GM12878 (cell line): ENCODE data around the gene FLAD1. TPM values are rescaled to one million over a fixed set of nuclear protein-coding genes. Genes with fewer than 3 reads are reported as not detected.

Experiments used
- ATAC-seq: fragments of 200-7000 bp; cut with Tn5 transposase; 3 replicates; pipeline ENCODE4 v1.9.1; 2020; ENCODE audit warnings: mild to moderate bottlenecking, moderate library complexity
- BruUV-seq: library from RNA; stranded (reverse); fragments of 400-500 nt; replicated peaks from 2 replicates; lab custom pipeline; 2021; lab: Mats Ljungman, UMichigan
- CTCF ChIA-PET: fragments of 300-600 bp; sonication (Branson Sonifier 250); formaldehyde crosslinking; extraction: SDS; loops from one replicate; lab custom pipeline; 2021; ENCODE audit warnings: inconsistent platforms; lab: Yijun Ruan, JAX
- POLR2A ChIA-PET: fragments of 350-600 bp; formaldehyde crosslinking; extraction: SDS; loops from one replicate; lab custom pipeline; 2021; ENCODE audit warnings: inconsistent platforms; lab: Charles Lee
- RAD21 ChIA-PET: fragments of 300-600 bp; sonication (Branson Sonifier 250); formaldehyde crosslinking; loops from one replicate; lab custom pipeline; 2023; ENCODE audit warnings: antibody characterized with exemption; ENCODE audit not compliant: unreplicated experiment; lab: Charles Lee
- SMC1A ChIA-PET: fragments of 300-600 bp; sonication (Branson Sonifier 250); formaldehyde crosslinking; loops from one replicate; lab custom pipeline; 2023; ENCODE audit not compliant: unreplicated experiment, uncharacterized antibody; lab: Charles Lee
- DNase-seq: peaks from one replicate; pipeline ENCODE4 v3.0.0-alpha.2; 2011; ENCODE audit warnings: low read depth, low spot score
- FAIRE-seq: peaks from 3 replicates; lab custom pipeline; 2011; peaks lifted over from hg19 to GRCh38; lab: Jason Lieb, UNC
- H2AFZ ChIP-seq: 2 replicates; pipeline ENCODE4 v1.6.0; 2011; ENCODE audit warnings: low read depth, low read length, control low read depth; ENCODE audit not compliant: control insufficient read depth
- H3K27ac ChIP-seq: 2 replicates; pipeline ENCODE4 v1.5.1; 2011; ENCODE audit warnings: control low read depth; ENCODE audit not compliant: control insufficient read depth, insufficient read depth
- H3K27me3 ChIP-seq, 2 experiments: replicated peaks in 1 of 2; 2 replicates each; pipeline versions ENCODE4 v1.6.0 to v1.6.1; 2011; ENCODE audit warnings: low read length in 1 of 2; ENCODE audit not compliant: control insufficient read depth in 2 of 2, insufficient read depth in 2 of 2
- H3K36me3 ChIP-seq, 2 experiments: 2 replicates each; pipeline ENCODE4 v1.5.1; 2011; ENCODE audit warnings: low read length in 1 of 2; ENCODE audit not compliant: control insufficient read depth in 2 of 2, insufficient read depth in 2 of 2
- H3K4me1 ChIP-seq: 2 replicates; pipeline ENCODE4 v1.6.1; 2011; ENCODE audit warnings: mild to moderate bottlenecking, low read length, moderate library complexity, mixed read lengths; ENCODE audit not compliant: control insufficient read depth, insufficient read depth
- H3K4me2 ChIP-seq: 2 replicates; pipeline ENCODE4 v1.6.0; 2011; ENCODE audit warnings: control low read depth; ENCODE audit not compliant: control insufficient read depth, insufficient read depth
- H3K4me3 ChIP-seq: fragments of 200-600 bp; sonication (generic); 2 replicates; pipeline ENCODE4 v1.5.1; 2016
- H3K79me2 ChIP-seq: 2 replicates; pipeline ENCODE4 v1.6.0; 2011; ENCODE audit warnings: low read length; ENCODE audit not compliant: control insufficient read depth, insufficient read depth
- H3K9ac ChIP-seq: 2 replicates; pipeline ENCODE4 v1.8.0; 2011; ENCODE audit warnings: low read length, control low read depth, mixed read lengths; ENCODE audit not compliant: control insufficient read depth, insufficient read depth
- H3K9me3 ChIP-seq: replicated peaks from 3 replicates; pipeline ENCODE4 v1.5.1; 2011; ENCODE audit warnings: mild to moderate bottlenecking, low read length; ENCODE audit not compliant: control insufficient read depth, insufficient read depth
- H4K20me1 ChIP-seq: 2 replicates; pipeline ENCODE4 v1.6.0; 2011; ENCODE audit not compliant: control insufficient read depth, insufficient read depth
- CHD1 ChIP-seq: IDR thresholded peaks from 2 replicates; pipeline ENCODE4 v1.6.1; 2012; ENCODE audit warnings: low read depth, low read length, improper control_type of control experiment
- DPF2 ChIP-seq: fragments of 450-650 bp; IDR thresholded peaks from 2 replicates; pipeline ENCODE4 v1.6.1; 2017; ENCODE audit warnings: mild to moderate bottlenecking
- E2F4 ChIP-seq: IDR thresholded peaks from 2 replicates; pipeline ENCODE4 v1.6.1; 2012; ENCODE audit warnings: low read depth, low read length, improper control_type of control experiment
- ELK1 ChIP-seq: IDR thresholded peaks from 2 replicates; pipeline ENCODE4 v1.6.1; 2012; ENCODE audit warnings: low read depth, low read length, improper control_type of control experiment
- FOS ChIP-seq: IDR thresholded peaks from 3 replicates; pipeline ENCODE4 v1.6.1; 2011; ENCODE audit warnings: borderline replicate concordance; ENCODE audit not compliant: insufficient read length; ENCODE audit errors: extremely low read depth
- JUNB ChIP-seq: IDR thresholded peaks from 2 replicates; pipeline ENCODE4 v1.6.1; 2016; ENCODE audit warnings: antibody characterized with exemption, mild to moderate bottlenecking
- MEF2A ChIP-seq: IDR thresholded peaks from 2 replicates; pipeline ENCODE4 v1.6.1; 2011; ENCODE audit warnings: low read depth, mild to moderate bottlenecking, low read length, moderate library complexity; ENCODE audit not compliant: insufficient read depth
- MTA3 ChIP-seq: IDR thresholded peaks from 2 replicates; pipeline ENCODE4 v1.6.1; 2012; ENCODE audit warnings: low read length, inconsistent platforms, borderline replicate concordance
- MYB ChIP-seq: fragments of 150-350 bp; IDR thresholded peaks from 2 replicates; pipeline ENCODE4 v1.6.1; 2014; ENCODE audit warnings: mild to moderate bottlenecking, low read depth, low read length, borderline replicate concordance
- NBN ChIP-seq: fragments of 450-650 bp; IDR thresholded peaks from 2 replicates; pipeline ENCODE4 v1.6.1; 2016
- NRF1 ChIP-seq: conservative IDR thresholded peaks from 2 replicates; pipeline ENCODE4 v1.6.1; 2011; ENCODE audit warnings: mild to moderate bottlenecking, low read depth, low read length, improper control_type of control experiment
- PAX5 ChIP-seq: IDR thresholded peaks from 2 replicates; pipeline ENCODE4 v1.6.1; 2011; ENCODE audit warnings: low read depth, low read length, borderline replicate concordance
- POLR2A ChIP-seq: IDR thresholded peaks from 2 replicates; pipeline ENCODE4 v1.6.1; 2011; ENCODE audit warnings: low read depth, mild to moderate bottlenecking, low read length
- RB1 ChIP-seq: fragments of 450-650 bp; formaldehyde crosslinking; IDR thresholded peaks from 2 replicates; pipeline ENCODE4 v1.6.1; 2017; ENCODE audit warnings: mild to moderate bottlenecking, borderline replicate concordance
- SIX5 ChIP-seq: IDR thresholded peaks from 2 replicates; pipeline ENCODE4 v1.6.1; 2011; ENCODE audit warnings: mild to moderate bottlenecking, low read depth, low read length, moderate library complexity; ENCODE audit not compliant: severe bottlenecking
- SMAD1 ChIP-seq: fragments of 450-650 bp; IDR thresholded peaks from 2 replicates; pipeline ENCODE4 v1.6.1; 2018; ENCODE audit warnings: mild to moderate bottlenecking, low read depth; ENCODE audit not compliant: partially characterized antibody
- SUPT20H ChIP-seq: IDR thresholded peaks from 2 replicates; pipeline ENCODE4 v1.6.1; 2011; ENCODE audit warnings: low read depth, mild to moderate bottlenecking, low read length, moderate library complexity, borderline replicate concordance; ENCODE audit not compliant: control insufficient read depth
- TCF12 ChIP-seq: IDR thresholded peaks from 2 replicates; pipeline ENCODE4 v1.6.1; 2011; ENCODE audit warnings: low read depth, mild to moderate bottlenecking, low read length
- ZNF207 ChIP-seq: fragments of 450-650 bp; IDR thresholded peaks from 2 replicates; pipeline ENCODE4 v1.6.1; 2014; ENCODE audit warnings: antibody characterized with exemption, mild to moderate bottlenecking, borderline replicate concordance
- WGBS: methylation state at CpG from one replicate; pipeline ENCODE4 v1.1.6; 2016; ENCODE audit warnings: low lambda C conversion rate; ENCODE audit not compliant: insufficient replicate concordance, insufficient coverage; ENCODE audit errors: missing lambda C conversion rate; 5-methylcytosine and 5-hydroxymethylcytosine counted together
- in situ Hi-C: fragments of 300-500 bp; cut with MboI; formaldehyde crosslinking; loops from 9 replicates; pipeline ENCODE4 v1.14.3; 2018; ENCODE audit warnings: mixed read lengths
- intact Hi-C: fragments of 100-400 bp; cut with micrococcal nuclease; formaldehyde crosslinking; loops from one replicate; pipeline ENCODE4 v1.14.2; 2022; ENCODE audit not compliant: unreplicated experiment
- polyA plus RNA-seq, 11 experiments: library from polyadenylated mRNA; depleted of rRNA in 4 of 11; unstranded in 6 of 11; stranded (reverse) in 5 of 11; fragments of >200 nt; fragmentation: Nextera tagmentation in 4 of 11; fragmentation: Illumina TruSeq in 1 of 11; extraction: Ambion mirVana in 4 of 11; extraction: Trizol in 1 of 11; gene quantifications; 1 replicate in 1 of 11; 2 replicates in 10 of 11; pipeline versions ENCODE4 v1.2.1 to v1.2.3, GENCODE V29; 2011 to 2016; ENCODE audit warnings: inconsistent platforms in 2 of 11, missing spikeins in 2 of 11, low read depth in 1 of 11
- total RNA-seq, 4 experiments: library from RNA; depleted of rRNA in 3 of 4; stranded (reverse); fragments of >200 nt in 3 of 4; fragmentation: Illumina TruSeq in 1 of 4; extraction: Trizol in 1 of 4; gene quantifications; 2 replicates each; pipeline versions ENCODE4 v1.2.1 to v1.2.3, GENCODE V29; 2013 to 2021
- TF ChIP-seq, protein P1 (sequence below): fragments of 450-650 bp; IDR thresholded peaks from 2 replicates; pipeline ENCODE4 v1.6.1; 2018; ENCODE audit warnings: mild to moderate bottlenecking, low read depth, moderate library complexity; ENCODE audit not compliant: partially characterized antibody

FLAD1 gene
- total and polyA plus RNA-seq, 10 of the 15 experiments (the other 5 are each of a cell fraction or from before 2014, with no cell fraction given), result 22.9 to 93.4 (median 56.6) TPM

DNA sequence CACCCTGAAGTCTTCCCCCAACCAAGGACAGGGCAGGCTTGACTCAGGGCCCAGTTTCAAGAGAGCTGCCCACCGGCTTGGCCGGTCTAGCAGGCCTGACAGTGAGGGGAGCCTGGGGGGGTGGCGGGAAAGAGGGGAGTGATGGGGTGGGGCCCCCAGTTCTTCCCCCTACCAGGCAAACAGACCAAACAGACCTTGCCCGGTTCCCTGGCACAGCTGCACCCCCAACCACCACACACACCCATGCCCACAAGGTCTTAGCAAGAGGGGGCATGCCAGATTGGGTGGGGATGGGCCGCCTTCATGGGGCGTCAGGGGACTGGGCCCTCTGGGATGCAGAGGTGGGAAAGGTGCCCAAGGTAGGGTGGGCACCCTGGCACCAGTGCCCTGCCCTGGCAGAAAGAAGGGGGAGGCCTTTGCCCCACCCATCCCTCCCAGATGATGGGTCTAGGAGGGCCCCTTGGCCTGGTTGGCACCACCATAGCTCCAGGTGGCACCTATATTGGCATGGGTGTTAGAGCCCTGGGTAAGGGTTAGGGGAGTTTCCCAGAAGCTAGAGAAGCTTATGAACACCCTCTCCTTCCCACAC is 28.4 kb downstream of the FLAD1 start:
- H2AFZ ChIP-seq, result no peak overlapping the region
- ChIA-PET RAD21 (interaction anchor here (1.1 kb wide), 1 partner anchor 12 kb away, joined by 5 read pairs; no protein-coding TSS in a partner anchor), SMC1A (interaction anchor here (0.6 kb wide), 1 partner anchor 24 kb away, joined by 3 read pairs; no protein-coding TSS in a partner anchor), POLR2A (interaction anchor here (1.4 kb wide), 1 partner anchor 23 kb away, joined by 3 read pairs; no protein-coding TSS in a partner anchor), CTCF (interaction anchor here (1.1 to 2.1 kb wide), 2 partner anchors 12 to 33 kb away, joined by 6 to 9 read pairs; no protein-coding TSS in a partner anchor)
- H3K27ac ChIP-seq, result no peak overlapping the region
- in situ Hi-C loops (no loop called here), intact Hi-C loops (no loop called here)
- no peaks in the 10 kb centered on the region for H3K9me3 ChIP-seq
- ATAC-seq (no peak), DNase-seq (no peak), FAIRE-seq (no peak)
- peaks cover 41% of the 10 kb centered on the region for H3K4me1 ChIP-seq
- H3K4me3 ChIP-seq, result no peak overlapping the region
- peaks cover 0 to 21% of the 10 kb centered on the region in 2 experiments; a peak in 3 of 4 replicates for H3K36me3 ChIP-seq
- no peak overlapping the region for H3K9ac ChIP-seq
- no peak overlapping the region for H3K4me2 ChIP-seq
- H3K79me2 ChIP-seq, result peaks cover 21% of the 10 kb centered on the region
- H3K27me3 ChIP-seq, result no peaks in the 10 kb centered on the region
- 98% methylated on average over 4 of the region's 6 CpGs for WGBS
- no TSS peak for BruUV-seq
- H4K20me1 ChIP-seq, result 0 out of 2 replicates have a peak, but pooled peaks cover 3% of the 10 kb centered on the region
- TF ChIP-seq TCF12 (no peak), NBN (no peak), ZNF207 (no peak), JUNB (no peak), MEF2A (no peak), CHD1 (no peak), POLR2A (no peak), MYB (no peak), NRF1 (no peak), FOS (no peak), ELK1 (no peak), RB1 (no peak), SIX5 (no peak), E2F4 (no peak), DPF2 (no peak), SUPT20H (no peak), PAX5 (no peak), MTA3 (no peak), SMAD1 (no peak)
- TF ChIP-seq, protein P1, sequence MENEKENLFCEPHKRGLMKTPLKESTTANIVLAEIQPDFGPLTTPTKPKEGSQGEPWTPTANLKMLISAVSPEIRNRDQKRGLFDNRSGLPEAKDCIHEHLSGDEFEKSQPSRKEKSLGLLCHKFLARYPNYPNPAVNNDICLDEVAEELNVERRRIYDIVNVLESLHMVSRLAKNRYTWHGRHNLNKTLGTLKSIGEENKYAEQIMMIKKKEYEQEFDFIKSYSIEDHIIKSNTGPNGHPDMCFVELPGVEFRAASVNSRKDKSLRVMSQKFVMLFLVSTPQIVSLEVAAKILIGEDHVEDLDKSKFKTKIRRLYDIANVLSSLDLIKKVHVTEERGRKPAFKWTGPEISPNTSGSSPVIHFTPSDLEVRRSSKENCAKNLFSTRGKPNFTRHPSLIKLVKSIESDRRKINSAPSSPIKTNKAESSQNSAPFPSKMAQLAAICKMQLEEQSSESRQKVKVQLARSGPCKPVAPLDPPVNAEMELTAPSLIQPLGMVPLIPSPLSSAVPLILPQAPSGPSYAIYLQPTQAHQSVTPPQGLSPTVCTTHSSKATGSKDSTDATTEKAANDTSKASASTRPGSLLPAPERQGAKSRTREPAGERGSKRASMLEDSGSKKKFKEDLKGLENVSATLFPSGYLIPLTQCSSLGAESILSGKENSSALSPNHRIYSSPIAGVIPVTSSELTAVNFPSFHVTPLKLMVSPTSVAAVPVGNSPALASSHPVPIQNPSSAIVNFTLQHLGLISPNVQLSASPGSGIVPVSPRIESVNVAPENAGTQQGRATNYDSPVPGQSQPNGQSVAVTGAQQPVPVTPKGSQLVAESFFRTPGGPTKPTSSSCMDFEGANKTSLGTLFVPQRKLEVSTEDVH, result no peak
